Lung microvascular endothelial cell (primary cell): ENCODE results near the gene GUK1. TPM values are rescaled to one million over a fixed set of nuclear protein-coding genes. Genes with fewer than 3 reads are reported as not detected.

ENCODE experiments used
- DNase-seq, 2 donors: peaks; one replicate each; pipeline versions ENCODE4 v3.0.0 to v3.0.0-alpha.2; 2010; ENCODE audit warnings: low read depth in 2 of 2
- total RNA-seq: library from RNA; depleted of rRNA; stranded (reverse); fragments of >200 nt; gene quantifications from 2 replicates; pipeline ENCODE4 v1.2.1, GENCODE V29; 2014

Gene GUK1
- total RNA-seq, 1 donor from 2014 or later, result 952 TPM

DNA sequence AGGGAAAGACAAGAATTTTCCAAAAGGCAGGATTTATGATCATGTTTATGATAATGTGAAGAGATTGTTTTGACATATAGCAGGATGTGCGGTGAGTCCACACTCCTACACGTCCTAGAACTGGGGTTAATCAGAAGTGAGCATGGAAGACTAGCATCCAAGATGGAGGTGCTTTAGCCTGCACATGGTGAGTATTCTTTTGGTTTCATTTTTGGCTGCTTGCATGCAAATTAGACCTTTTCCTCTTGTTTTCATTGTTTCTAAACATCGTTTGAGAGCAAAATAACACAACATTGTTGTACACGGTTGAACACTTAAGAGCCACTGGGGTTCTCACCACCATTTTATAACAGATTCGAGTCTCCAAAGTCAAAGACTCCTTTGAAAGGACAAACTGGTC is 14.9 kb upstream of the GUK1 start:
- DNase-seq, result no peak

DNA sequence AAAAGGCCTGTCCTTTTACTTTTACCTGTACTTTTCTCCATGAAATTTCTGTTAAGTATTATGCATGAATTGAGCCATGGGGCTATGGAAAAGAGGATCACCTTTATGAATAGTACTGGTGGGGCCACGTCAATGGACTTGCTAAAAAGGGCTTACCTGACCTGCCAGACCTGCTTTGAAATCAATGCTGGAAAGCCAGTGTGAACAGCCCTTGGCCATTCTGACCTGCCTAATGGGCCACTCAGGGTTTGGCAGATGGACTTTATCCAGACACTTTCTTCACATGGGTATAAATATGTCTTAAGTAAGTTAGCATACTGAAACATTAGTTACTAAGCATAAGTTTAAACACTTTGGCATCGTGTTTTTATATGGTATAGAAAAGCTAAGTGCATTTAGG is 8.3 kb upstream of the GUK1 start:
- DNase-seq, result no peak

DNA sequence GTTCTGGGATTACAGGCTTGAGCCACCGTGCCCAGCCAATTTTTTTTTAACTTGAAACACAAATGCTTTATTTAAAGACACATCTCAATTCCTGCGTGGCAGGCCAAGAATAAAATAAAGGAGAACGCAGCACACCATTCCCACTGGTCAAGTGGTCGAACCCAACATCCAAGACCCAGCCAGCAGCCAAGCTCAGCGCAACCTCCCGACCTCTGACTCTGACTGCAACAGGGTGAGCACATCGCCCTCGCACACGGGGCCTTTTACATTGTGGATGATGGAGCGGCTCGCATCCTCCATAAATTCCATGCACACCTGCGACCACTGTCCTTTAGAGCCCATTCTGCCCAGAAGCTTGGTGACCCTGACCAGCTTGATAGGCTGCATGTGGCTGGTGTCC is 5.5 kb upstream of the GUK1 start:
- DNase-seq, result no peak

DNA sequence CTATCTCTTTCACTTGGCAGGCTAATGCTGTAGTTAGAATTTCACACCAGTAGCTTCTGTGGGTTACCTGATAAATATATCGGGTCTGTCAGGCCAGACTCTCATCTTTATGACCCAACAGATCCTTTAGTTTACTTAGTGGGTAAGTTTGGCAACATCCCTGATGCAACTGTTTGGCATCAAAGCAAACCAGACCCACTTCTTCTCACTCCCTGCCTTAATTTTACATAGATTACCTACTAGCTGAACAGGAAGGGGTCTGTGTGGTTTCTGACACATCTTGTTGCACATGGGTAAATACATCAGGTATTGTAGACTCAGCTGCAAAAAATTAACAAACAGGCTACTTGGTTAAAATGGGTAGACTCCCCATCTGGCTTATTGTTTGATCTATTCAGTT is 3.2 kb upstream of the GUK1 start:
- no peak for DNase-seq

DNA sequence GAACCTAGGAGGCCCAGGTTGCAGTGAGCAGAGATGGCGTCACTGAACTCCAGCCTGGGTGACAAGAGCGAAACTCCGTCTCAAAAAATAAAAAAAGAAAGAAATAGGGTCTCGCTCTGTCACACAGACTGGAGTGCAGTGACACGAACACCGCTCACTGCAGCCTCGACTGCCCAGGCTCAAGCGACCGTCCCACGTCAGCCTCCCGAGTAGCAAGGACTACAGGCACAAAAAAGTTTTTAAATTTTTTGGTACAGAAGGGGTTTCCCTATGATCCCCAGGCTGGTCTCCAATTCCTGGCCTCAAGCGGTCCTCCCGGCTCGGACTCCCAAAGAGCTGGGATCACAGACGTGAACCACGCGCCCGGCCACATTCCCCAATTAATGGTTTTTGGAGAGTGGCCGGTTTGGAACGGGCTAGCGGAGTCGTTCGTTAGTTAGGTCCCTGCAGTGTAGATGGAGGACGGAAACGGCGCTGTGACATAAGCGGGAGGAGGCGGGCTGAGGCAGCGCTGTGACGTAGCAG is 611 bp upstream of the GUK1 start:
- no peak for DNase-seq

DNA sequence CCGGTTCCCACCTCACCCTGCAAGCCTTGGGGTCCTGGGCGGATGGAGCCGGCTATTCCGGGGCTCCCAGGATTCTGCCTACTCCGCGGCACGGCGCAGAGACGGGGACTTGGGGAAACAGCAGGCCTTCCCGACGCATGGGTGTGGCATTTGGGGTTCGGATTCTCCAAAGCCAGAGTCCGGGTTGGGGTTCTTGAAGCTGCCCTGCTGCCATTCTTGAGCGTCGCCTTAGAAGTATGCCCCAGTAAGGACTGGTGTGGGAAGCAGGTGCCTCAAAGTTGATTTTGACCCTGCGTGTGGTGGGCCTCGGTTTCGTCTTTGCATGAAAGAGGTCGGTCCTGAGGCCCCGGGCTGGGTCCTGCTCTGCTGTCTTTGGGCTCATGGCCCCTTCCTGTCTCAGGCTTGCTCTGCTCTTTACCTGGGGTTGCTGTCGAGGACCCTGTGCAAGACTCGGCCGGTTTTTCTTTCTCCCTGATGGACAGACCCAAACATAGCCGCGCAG is 696 bp downstream of the GUK1 start:
- peak in 1 of 2 donors; percentile 24 for DNase-seq

DNA sequence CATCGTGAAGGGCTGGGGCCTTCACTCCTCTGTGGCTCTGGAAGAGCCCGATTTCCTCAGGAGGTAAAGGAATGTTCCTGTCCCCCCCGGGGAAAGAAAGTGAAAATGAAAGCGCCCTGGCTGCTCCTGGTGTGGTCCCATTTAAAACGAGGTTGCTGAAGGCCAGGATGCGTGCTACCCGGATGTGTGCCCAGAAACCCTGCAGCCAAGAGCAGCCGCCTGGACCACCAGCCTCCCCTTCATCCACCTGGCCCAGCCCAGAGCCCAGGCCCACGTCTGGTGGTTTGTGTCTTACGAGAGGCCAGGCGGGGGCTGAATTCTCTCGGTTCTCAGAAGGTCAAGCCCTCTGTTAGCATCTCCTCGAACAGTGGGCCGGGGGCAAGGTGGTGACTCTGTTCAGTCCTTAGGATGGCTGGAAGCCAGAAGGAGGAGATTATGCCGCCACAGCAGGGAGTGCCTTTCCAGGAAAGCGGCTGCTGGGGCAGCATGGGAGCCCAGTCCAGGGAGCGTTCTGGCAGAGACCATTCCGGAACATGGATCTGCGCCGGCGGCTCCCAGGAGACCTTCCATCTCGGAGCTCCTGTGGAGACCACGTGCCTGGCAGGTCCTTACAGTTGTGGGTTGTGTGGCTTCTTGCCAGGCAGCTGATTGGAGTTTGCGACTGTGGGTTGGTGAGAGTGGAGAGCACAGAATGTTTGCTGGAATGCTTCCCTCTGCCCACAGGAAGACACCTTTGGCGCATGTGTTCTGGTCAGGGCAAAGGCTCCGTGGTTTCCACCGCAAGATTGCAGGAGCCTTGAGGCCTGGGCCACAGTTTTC is 1.4 kb downstream of the GUK1 start:
- peak; percentile 65 to 70 for DNase-seq

DNA sequence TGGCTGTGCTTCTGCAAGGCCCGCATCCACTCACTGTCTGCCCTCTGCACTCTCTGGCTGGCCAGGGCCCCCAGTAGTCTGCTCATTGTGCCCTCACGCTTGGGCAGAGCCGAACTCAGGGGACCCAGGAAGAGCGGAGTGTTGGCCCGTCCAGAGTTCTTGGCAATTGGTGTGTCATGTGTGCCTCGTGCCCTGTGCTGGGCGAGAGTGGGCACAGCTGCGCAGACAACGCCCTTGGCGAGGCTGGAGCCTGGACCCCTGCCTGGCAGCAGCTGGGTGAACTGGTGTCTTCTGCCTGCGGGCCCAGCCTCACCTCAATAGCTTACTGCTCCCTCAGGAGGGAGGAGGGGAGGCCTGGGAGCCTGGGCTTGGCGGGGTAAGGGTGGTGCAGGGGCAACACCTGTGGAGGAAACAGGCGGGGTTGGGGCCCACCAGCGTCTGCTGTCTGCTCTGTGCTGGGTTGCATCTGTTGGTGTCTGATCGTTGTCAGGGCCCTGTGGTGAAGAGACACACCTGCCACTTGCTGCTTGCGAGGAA is 2.1 kb downstream of the GUK1 start:
- DNase-seq, result no peak

DNA sequence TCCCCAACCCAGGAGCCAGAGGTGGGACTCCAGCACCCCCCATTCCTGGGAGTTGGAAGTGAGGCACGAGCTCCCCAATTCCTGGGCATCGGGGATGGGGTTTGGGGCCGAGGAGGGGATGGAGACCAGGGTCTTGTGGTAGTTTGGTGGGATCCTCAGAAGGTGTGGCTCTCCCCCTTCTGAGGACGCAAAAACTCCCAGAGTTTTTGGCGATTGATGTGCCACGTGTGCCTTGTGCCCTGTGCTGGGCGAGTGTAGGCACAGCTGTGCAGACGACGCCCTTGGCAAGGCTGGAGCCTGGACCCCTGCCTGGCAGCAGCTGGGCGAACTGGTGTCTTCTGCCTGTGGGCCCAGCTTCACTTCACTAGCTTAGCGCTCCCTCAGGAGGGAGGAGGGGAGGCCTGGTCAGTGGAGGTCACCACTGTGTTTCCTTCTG is 2.6 kb downstream of the GUK1 start:
- DNase-seq, result no peak

DNA sequence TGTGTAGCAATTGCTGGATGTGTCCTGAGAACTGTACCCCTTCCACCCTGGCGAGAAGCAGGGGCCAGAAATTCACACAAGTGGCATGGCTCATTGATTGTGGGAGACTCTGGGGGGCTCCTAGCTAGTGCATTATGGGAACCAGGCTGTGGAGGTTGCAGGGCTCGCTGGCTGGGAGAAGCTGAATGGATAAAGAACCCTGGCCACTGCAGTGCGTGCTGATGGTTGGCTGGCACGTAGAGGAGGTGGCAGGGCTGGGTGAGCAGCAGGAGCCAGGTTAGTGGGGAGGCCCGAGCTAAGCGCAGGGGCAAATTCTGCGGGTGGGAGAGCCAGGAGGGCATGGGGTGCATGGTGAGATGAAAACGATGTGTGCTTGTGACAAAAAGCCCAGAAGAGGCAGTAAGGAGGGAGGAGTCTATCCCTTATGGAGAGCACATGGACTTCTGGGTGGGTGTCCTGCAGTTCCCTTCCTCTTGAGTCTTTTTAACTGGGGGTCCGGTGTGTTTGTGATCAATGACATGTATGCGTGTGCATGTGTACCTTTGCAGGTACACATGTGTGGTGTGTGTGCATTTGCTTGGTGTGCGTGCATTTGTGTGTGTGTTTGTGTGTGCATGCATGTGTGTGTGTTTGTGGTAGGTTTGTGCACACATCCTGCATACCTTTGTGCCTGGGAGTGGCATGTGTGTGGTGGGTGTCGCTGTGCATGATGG is 3.6 kb downstream of the GUK1 start:
- DNase-seq, result no peak

DNA sequence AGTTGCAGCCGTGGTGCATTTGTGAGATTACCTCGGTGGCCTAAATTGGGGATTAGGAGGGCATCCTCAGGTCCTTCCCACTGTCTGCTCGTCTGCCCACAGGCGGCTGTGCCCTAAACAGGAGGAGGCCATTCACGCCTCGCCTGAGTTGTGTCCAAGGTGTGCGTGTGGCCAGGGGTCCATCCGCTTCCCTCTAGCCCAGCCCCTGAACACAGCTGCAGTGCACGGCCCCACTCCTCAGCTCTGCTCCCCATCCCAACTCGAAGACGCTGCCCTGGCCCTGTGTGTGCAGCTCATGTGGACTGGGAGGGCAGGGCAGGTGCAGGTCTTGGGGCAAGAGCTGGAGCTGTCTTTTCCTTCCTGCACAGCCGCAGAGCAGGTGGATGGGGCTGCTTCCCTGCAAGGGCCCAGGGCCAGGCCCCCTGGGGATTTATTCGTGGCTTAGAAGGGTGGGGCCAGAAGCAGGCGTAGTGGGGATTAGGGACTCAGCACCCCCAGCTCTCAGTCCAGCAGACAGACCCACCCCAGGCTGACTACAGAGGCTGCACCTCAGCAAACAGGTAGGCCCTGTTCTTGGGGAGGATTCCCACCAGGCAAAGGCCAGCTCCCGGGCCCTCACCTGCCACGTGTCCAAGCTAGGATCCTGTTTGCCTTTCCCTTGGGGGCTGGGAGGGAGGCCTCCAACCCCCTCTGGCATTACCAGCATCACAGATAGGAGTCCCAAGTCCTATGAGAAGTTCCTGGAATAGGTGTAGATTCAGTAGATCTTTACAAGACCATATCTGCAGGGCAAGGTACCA is 4.3 kb downstream of the GUK1 start:
- DNase-seq, result no peak

DNA sequence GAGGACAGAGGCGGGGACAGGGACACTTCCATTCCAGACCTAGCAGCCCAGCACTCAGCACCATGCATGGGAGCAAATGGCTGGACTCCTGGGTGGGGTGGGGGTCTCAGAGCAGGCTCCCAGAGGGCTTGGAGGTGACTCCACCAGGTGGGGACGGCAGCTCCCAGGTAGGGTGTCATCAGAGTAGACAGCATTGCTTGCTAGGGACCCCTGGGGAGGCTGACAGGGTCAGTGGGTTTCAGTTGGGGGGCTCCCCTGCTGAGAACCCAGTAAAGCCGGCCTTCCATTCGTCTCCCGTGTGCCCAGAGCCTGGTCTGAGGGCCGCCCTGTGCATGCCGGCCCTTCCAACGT is 4.9 kb downstream of the GUK1 start:
- no peak for DNase-seq

DNA sequence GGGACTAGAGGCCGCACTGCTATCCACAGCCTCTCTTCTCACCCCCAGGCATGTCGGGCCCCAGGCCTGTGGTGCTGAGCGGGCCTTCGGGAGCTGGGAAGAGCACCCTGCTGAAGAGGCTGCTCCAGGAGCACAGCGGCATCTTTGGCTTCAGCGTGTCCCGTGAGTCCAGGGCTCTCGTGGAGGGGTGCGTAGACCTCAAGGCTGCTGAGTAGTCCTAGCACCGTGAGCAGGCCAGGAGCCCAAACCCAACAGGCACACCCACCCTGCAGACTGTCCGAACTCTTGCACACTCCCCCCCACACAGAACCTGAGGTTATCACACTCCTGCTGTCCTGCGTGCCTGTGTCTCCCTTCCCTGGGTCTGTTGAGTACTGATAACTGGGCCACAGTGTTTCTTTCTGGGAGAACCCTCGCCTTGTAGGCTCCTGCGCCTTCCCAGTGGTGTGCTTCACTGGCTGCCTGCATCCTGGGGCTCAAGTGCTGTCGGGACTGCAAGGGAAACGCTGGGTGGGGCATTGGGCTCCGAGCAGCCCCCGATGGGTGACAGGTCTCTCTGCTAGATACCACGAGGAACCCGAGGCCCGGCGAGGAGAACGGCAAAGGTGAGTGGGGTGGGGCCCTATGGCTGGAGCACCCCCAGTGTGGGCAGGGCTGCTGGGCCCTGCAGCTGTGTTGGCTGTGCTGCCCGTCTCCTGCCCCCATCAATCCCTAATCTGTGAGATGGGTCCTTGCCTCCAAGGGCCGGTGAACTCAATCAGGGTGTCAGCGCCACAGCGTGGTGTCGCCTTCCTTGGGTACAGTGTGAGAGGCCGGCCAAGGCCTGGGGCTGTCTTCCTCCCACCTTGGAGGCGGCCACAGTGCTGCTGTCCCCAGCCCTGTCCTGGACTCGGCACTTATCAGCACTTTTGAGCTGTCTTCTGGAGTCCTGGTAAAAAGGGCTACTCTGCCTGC is 5.7 kb downstream of the GUK1 start:
- no peak for DNase-seq

DNA sequence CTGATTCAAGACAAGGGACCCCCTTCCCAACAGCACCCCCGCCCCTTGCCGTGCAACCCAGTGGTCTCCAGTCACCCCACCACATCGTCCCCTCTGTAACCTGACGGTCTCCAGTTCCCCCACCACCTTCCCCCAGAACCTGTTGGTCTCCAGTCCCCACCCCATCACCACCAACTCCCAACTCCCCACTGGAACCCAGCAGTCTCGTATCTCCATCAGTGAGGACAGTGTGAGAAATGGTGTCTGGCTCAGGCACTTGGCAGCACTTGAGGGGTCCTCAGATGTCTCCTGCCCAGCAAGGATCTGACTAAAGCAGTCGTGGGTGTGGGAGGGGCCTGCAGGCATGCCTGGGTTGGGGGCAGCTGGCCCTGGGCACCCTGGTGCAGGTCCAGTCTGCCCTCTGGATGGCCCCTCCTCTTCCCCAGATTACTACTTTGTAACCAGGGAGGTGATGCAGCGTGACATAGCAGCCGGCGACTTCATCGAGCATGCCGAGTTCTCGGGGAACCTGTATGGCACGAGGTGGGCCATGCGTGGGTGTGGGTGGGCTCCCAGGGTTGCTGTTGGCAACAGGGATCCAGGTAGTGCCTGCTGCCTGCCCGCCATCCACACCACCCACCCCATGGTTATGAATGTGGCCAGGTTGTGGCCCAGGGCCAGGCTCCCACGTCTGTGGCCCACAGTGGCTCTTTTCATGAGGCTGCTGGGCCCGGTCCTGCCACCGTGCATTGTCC is 6.5 kb downstream of the GUK1 start:
- DNase-seq, result no peak

DNA sequence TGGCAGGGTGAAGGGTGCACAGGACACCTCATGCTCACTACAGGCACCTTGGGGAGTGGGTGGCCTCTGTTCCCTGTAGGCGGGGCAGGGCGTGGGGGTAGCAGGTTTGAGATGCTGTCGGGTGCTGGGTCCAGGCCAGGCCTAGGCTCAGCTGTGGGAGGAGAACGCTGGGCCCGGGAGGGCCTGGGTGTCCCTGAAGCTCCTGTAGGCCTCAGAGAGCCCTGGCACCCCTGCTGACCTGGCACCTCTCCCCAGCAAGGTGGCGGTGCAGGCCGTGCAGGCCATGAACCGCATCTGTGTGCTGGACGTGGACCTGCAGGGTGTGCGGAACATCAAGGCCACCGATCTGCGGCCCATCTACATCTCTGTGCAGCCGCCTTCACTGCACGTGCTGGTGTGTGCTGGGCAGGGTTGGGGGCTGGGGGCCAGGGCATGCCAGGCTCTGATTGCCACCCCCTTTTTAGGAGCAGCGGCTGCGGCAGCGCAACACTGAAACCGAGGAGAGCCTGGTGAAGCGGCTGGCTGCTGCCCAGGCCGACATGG is 7.1 kb downstream of the GUK1 start:
- no peak for DNase-seq

DNA sequence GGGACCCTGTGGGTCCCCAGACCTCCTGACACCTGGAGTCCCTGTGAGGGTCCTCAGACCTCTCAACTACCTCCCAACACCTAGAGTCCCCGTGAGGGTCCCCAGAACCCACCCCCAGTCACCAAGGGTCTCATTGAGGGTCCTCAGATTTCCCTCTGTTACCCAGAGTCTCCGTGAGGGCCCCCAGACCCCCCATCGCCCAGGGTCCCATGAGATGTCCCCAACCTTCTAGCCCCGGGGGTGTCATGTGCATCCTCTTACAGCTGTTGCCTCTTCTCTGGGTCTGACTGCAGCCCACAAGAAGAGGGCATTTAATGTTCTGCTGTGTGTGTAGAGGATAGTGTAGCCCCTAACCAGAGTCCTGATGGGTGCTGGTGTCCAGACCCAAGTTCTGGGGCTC is 7.7 kb downstream of the GUK1 start:
- DNase-seq, result no peak

DNA sequence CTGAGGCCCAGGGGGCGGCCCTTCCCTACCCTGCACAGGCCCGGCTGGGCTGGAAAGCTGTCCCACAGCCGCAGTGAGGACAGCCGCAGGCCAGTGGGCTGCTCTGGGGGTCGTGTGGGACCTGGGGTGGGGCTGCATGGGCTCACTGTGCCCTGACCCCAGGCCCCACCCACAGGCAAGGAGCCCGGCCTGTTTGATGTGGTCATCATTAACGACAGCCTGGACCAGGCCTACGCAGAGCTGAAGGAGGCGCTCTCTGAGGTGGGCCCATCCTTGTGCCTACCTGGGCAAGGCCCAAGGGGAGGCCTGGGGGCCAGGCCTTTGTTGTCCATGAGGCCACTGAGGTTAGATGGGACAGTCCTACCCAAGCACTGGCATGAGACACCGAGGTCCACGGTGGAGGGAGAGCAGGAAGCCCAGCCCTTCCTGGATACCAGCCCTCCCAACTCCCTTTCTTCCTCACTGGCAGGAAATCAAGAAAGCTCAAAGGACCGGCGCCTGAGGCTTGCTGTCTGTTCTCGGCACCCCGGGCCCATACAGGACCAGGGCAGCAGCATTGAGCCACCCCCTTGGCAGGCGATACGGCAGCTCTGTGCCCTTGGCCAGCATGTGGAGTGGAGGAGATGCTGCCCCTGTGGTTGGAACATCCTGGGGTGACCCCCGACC is 8.2 kb downstream of the GUK1 start:
- DNase-seq, result peak in 1 of 2 donors; percentile 51

DNA sequence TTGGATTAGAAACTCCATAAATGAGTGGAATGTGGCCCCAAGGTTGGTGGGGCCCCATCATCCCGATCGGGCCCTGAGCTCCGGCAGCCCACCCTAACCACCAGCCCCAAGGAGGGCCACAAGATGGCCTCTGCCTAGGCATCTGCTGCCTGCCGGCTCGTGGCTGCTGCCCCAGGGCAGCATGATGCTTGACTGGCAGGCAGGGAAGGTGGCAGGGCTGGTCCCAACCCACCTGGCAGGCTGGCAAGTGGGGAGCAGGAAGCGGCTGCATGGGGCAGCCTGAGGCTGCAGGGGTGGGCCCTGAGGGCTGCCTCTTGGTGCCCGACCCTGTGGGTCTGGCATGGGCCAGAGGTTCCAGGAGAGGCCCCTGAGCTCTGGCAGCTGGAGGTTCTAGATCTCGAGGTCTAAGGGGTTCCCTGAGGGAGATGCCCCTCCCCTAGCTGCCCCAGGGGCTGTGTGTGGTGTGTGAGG is 8.9 kb downstream of the GUK1 start:
- DNase-seq, result no peak
